GM18508 (cell line): Measurements from ENCODE around the gene UBR2.

Experiments
- ATAC-seq: cut with Tn5 transposase; IDR thresholded peaks from one replicate; pipeline ENCODE4 v1.9.1; 2021; ENCODE audit warnings: moderate number of reproducible peaks; ENCODE audit not compliant: insufficient read depth, unreplicated experiment

UBR2 gene

GRCh38 chr6:42563697-42564505 is at the start of gene UBR2:
Gene UBR2 (plus strand): TSS chr6:42564029. CDS start chr6:42564320, 291 bp downstream.
- ATAC-seq: peak; percentile 91

- ATAC-seq: no peak
Measured at GRCh38 chr6:42514745-42515144, 49.1 kb upstream of the UBR2 start.

- ATAC-seq: no peak
Measured at GRCh38 chr6:42519779-42520178, 44.0 kb upstream of the UBR2 start.

GRCh38 chr6:42520786-42521607 is 42.8 kb upstream of the UBR2 start:
- peak; percentile 78 for ATAC-seq

GRCh38 chr6:42522036-42522435 is 41.8 kb upstream of the UBR2 start:
- no peak for ATAC-seq

GRCh38 chr6:42522942-42523814 is 40.7 kb upstream of the UBR2 start:
- no peak for ATAC-seq

- no peak for ATAC-seq
Measured at GRCh38 chr6:42525206-42525605, 38.6 kb upstream of the UBR2 start.

GRCh38 chr6:42526616-42527015 is 37.2 kb upstream of the UBR2 start:
- no peak for ATAC-seq

GRCh38 chr6:42527204-42527603 is 36.6 kb upstream of the UBR2 start:
- no peak for ATAC-seq

GRCh38 chr6:42530296-42530695 is 33.5 kb upstream of the UBR2 start:
- no peak for ATAC-seq

GRCh38 chr6:42530751-42531150 is 33.1 kb upstream of the UBR2 start:
- ATAC-seq: no peak

- ATAC-seq: no peak
Measured at GRCh38 chr6:42532038-42532669, 31.7 kb upstream of the UBR2 start.

GRCh38 chr6:42533794-42534193 is 30.0 kb upstream of the UBR2 start:
- ATAC-seq: no peak

- no peak for ATAC-seq
Measured at GRCh38 chr6:42537536-42537935, 26.3 kb upstream of the UBR2 start.

- no peak for ATAC-seq
Measured at GRCh38 chr6:42539135-42539534, 24.7 kb upstream of the UBR2 start.

GRCh38 chr6:42545226-42545773 is 18.5 kb upstream of the UBR2 start:
- no peak for ATAC-seq

GRCh38 chr6:42547407-42548329 is 16.2 kb upstream of the UBR2 start:
- ATAC-seq: no peak

GRCh38 chr6:42550277-42550676 is 13.6 kb upstream of the UBR2 start:
- ATAC-seq: no peak

GRCh38 chr6:42551217-42551616 is 12.6 kb upstream of the UBR2 start:
- ATAC-seq: no peak
